Hepatocyte (in vitro differentiated cells): ENCODE results near the gene MTFP1. TPM values are rescaled to one million over a fixed set of nuclear protein-coding genes. Genes with fewer than 3 reads are reported as not detected.

Experiments
- DNase-seq: peaks from one replicate; pipeline ENCODE4 v3.0.0-alpha.2; 2016; ENCODE audit warnings: low spot score
- H2AFZ ChIP-seq: fragments of 200-600 bp; sonication (generic); 2 replicates; pipeline ENCODE4 v1.6.0; 2016; ENCODE audit warnings: antibody characterized with exemption, mild to moderate bottlenecking
- H3K27ac ChIP-seq: fragments of 200-600 bp; sonication (generic); 2 replicates; pipeline ENCODE4 v1.5.1; 2016; ENCODE audit warnings: mild to moderate bottlenecking
- H3K27me3 ChIP-seq: fragments of 200-600 bp; sonication (generic); 2 replicates; pipeline ENCODE4 v1.6.1; 2016
- H3K36me3 ChIP-seq: fragments of 200-600 bp; sonication (generic); replicated peaks from 2 replicates; pipeline ENCODE4 v1.5.1; 2016; ENCODE audit warnings: low read depth; ENCODE audit not compliant: insufficient read depth
- H3K4me1 ChIP-seq: fragments of 200-600 bp; sonication (generic); 2 replicates; pipeline ENCODE4 v1.5.1; 2016; ENCODE audit warnings: mild to moderate bottlenecking, moderate library complexity; ENCODE audit not compliant: insufficient read depth
- H3K4me2 ChIP-seq: fragments of 200-600 bp; sonication (generic); 2 replicates; pipeline ENCODE4 v1.6.0; 2016
- H3K4me3 ChIP-seq: fragments of 200-600 bp; sonication (generic); 2 replicates; pipeline ENCODE4 v1.5.1; 2016; ENCODE audit warnings: mild to moderate bottlenecking
- H3K79me2 ChIP-seq: fragments of 200-600 bp; sonication (generic); 2 replicates; pipeline ENCODE4 v1.6.0; 2017; ENCODE audit warnings: mild to moderate bottlenecking
- H3K9me2 ChIP-seq: fragments of 200-600 bp; sonication (generic); replicated peaks from 2 replicates; pipeline ENCODE4 v1.6.0; 2017; ENCODE audit warnings: mild to moderate bottlenecking; ENCODE audit not compliant: insufficient read depth
- H3K9me3 ChIP-seq: fragments of 200-600 bp; sonication (generic); 2 replicates; pipeline ENCODE4 v1.5.1; 2016; ENCODE audit warnings: low read depth, mild to moderate bottlenecking
- H4K20me1 ChIP-seq: fragments of 200-600 bp; sonication (generic); 2 replicates; pipeline ENCODE4 v1.6.0; 2016; ENCODE audit warnings: mild to moderate bottlenecking; ENCODE audit not compliant: insufficient read depth, poor library complexity, severe bottlenecking
- CTCF ChIP-seq: fragments of 200-600 bp; sonication (generic); IDR thresholded peaks from 2 replicates; pipeline ENCODE4 v1.5.1; 2016; ENCODE audit warnings: antibody characterized with exemption, mild to moderate bottlenecking; ENCODE audit not compliant: poor library complexity
- EZH2 ChIP-seq: fragments of 200-600 bp; sonication (generic); IDR thresholded peaks from 2 replicates; pipeline ENCODE4 v1.6.1; 2016; ENCODE audit warnings: antibody characterized with exemption, mild to moderate bottlenecking, borderline replicate concordance
- EZH2phosphoT487 ChIP-seq: fragments of 200-600 bp; sonication (generic); IDR thresholded peaks from one replicate; pipeline ENCODE4 v1.6.1; 2018; ENCODE audit warnings: antibody characterized with exemption, mild to moderate bottlenecking, low read depth, moderate library complexity; ENCODE audit not compliant: unreplicated experiment, severe bottlenecking
- WGBS: methylation state at CpG from one replicate; pipeline ENCODE4 v1.1.6; 2016; ENCODE audit warnings: low lambda C conversion rate; ENCODE audit errors: missing lambda C conversion rate; 5-methylcytosine and 5-hydroxymethylcytosine counted together
- polyA plus RNA-seq: library from polyadenylated mRNA; unstranded; fragments of >200 nt; fragmentation: Nextera tagmentation; extraction: Ambion mirVana; gene quantifications from 2 replicates; pipeline ENCODE4 v1.2.1, GENCODE V29; 2016
- total RNA-seq: library from RNA; depleted of rRNA; stranded (reverse); fragments of >200 nt; gene quantifications from 2 replicates; pipeline ENCODE4 v1.2.3, GENCODE V29; 2014

The MTFP1 gene
- total and polyA plus RNA-seq, 2 experiments from 2014 or later: 16.3 to 22.3 TPM

GRCh38 chr22:30416837-30417236 is 8.7 kb upstream of the MTFP1 start:
- WGBS: 50% methylated on average over 1 of the region's 1 CpG
- no peaks in the 10 kb centered on the region for H3K9me2 ChIP-seq
- H3K36me3 ChIP-seq: no peaks in the 10 kb centered on the region
- no peak overlapping the region for H3K4me3 ChIP-seq
- no peaks in the 10 kb centered on the region for H4K20me1 ChIP-seq
- no peak overlapping the region for H3K4me2 ChIP-seq
- H3K9me3 ChIP-seq: no peaks in the 10 kb centered on the region
- peaks cover 8% of the 10 kb centered on the region for H3K79me2 ChIP-seq
- DNase-seq: no peak
- peaks cover 52% of the 10 kb centered on the region for H3K4me1 ChIP-seq
- no peak overlapping the region for H2AFZ ChIP-seq
- no peak for TF ChIP-seq EZH2
- TF ChIP-seq EZH2phosphoT487: no peak
- TF ChIP-seq CTCF: no peak
- H3K27ac ChIP-seq: peak overlapping the region; percentile 74
- H3K27me3 ChIP-seq: no peaks in the 10 kb centered on the region

GRCh38 chr22:30420347-30421125 is 5.0 kb upstream of the MTFP1 start:
- no peak for DNase-seq
- Histone ChIP-seq H3K36me3 (no peaks in the 10 kb centered on the region), H3K9me3 (no peaks in the 10 kb centered on the region), H3K79me2 (peaks cover 8% of the 10 kb centered on the region), H4K20me1 (no peaks in the 10 kb centered on the region), H3K27ac (peak overlapping the region; percentile 97), H3K4me2 (peak overlapping the region; percentile 80), H3K4me3 (no peak overlapping the region), H3K9me2 (no peaks in the 10 kb centered on the region), H3K4me1 (peaks cover 70% of the 10 kb centered on the region), H3K27me3 (no peaks in the 10 kb centered on the region), H2AFZ (no peak overlapping the region)
- no peak for TF ChIP-seq EZH2
- TF ChIP-seq EZH2phosphoT487: no peak
- no peak for TF ChIP-seq CTCF
- 66% methylated on average over 6 of the region's 6 CpGs for WGBS

GRCh38 chr22:30421695-30422480 is 3.7 kb upstream of the MTFP1 start:
- Histone ChIP-seq H3K4me1 (peaks cover 69% of the 10 kb centered on the region), H3K4me3 (no peak overlapping the region), H3K4me2 (peak overlapping the region; percentile 80), H3K36me3 (no peaks in the 10 kb centered on the region), H3K9me3 (no peaks in the 10 kb centered on the region), H3K27me3 (no peaks in the 10 kb centered on the region), H2AFZ (no peak overlapping the region), H4K20me1 (no peaks in the 10 kb centered on the region), H3K79me2 (peaks cover 8% of the 10 kb centered on the region), H3K27ac (peak overlapping the region; percentile 97), H3K9me2 (no peaks in the 10 kb centered on the region)
- DNase-seq: peak; percentile 70
- WGBS: 48% methylated on average over 8 of the region's 8 CpGs
- TF ChIP-seq EZH2phosphoT487 (no peak), CTCF (no peak), EZH2 (no peak)
